GM20431 (cell line): ENCODE results near the gene NTNG2.

Experiments
- in situ Hi-C: fragments of 300-500 bp; cut with MseI, MboI; formaldehyde crosslinking; loops from one replicate; pipeline ENCODE4 v1.15.0; 2020; ENCODE audit warnings: low sequenced_read_pairs; ENCODE audit not compliant: unreplicated experiment

The NTNG2 gene

DNA sequence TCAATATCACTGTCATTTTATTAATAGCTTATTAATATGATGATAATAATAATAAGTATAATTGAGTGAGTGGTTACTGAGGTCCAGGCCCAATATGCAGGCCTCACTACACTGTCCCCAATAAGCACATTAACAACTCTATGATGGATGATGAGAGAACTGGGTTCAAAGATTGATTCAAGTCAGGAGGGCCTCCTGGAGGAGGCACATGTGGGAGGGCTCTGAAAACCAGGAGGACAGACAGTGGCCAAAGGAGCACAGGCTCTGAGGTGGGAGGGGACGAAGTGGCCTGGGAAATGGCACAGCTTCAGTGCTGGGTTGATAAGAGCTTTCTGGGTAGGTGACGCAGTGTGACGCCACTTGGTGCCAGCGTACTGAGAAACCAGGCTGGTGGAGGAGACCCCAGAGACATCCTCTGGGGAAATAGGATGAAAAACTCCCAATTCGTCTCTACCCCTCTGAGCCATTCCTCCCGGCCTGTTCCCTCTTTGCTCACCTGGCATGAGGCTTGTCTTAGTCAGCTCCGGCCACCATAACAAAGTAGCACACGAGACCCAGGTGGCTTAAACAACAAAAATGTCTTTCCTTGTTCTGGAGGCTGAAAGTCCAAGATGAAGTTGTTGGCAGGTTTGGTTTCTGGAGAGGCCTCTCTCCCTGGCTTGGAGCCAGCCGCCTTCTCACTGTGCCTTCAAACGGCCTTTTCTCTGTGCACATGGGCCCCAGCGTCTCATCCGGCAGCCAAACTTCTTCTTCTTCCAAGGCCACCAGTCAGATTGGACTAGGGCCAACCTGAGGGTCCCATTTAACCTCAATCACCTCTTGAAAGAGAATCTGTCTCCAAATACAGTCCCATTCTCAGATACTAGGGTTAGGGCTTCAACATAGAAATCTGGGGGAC is 31.6 kb downstream of the NTNG2 start:
- in situ Hi-C loops = no loop called here

DNA sequence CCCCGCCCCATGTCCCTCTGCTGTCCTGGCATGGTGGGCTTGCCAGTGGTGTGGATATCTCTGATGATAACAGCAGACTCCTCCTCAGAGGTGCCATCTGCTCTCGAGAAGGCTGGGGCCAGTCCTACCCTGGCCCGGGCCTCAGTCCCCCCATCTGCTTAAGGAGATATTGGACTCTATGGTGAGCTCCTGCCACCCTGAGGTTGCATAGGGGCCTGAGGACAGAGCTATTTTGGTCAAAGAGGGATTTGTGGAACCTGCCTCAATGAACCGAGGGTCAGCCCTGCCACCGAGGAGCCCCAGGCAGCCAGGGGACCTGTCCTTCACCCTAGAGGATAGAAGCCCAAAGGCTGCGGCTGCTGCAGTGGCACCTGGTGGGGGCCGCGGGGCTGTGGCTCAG is 32.6 kb downstream of the NTNG2 start:
- in situ Hi-C loops = no loop called here

DNA sequence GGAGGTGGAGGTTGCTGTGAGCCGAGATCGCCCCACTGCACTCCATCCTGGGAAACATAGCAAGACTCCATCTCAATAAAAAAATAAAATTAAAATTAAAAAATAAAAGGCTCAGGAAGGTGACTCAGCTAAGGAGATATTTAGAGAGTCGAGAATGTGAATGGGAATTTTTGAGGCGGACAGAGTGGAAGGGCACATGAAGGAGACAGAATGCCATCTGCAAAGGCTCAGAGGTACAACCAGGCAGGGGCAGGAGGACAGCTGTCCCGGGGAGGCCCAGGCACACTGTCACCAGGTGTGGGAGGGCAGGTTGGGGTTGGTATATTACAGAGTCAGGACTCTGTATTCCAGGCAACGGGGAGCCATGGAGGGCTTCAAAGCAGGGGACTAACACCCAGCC is 35.5 kb downstream of the NTNG2 start:
- in situ Hi-C loops = no loop called here

DNA sequence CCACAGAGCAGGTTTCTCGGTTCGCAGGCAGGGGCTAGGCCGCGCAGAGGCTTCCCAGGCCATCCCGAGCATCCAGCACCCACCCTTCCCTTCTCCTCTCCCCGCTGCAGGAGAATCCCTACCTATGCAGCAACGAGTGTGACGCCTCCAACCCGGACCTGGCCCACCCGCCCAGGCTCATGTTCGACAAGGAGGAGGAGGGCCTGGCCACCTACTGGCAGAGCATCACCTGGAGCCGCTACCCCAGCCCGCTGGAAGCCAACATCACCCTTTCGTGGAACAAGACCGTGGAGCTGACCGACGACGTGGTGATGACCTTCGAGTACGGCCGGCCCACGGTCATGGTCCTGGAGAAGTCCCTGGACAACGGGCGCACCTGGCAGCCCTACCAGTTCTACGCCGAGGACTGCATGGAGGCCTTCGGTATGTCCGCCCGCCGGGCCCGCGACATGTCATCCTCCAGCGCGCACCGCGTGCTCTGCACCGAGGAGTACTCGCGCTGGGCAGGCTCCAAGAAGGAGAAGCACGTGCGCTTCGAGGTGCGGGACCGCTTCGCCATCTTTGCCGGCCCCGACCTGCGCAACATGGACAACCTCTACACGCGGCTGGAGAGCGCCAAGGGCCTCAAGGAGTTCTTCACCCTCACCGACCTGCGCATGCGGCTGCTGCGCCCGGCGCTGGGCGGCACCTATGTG is 36.1 kb downstream of the NTNG2 start:
- in situ Hi-C loops = no loop called here

DNA sequence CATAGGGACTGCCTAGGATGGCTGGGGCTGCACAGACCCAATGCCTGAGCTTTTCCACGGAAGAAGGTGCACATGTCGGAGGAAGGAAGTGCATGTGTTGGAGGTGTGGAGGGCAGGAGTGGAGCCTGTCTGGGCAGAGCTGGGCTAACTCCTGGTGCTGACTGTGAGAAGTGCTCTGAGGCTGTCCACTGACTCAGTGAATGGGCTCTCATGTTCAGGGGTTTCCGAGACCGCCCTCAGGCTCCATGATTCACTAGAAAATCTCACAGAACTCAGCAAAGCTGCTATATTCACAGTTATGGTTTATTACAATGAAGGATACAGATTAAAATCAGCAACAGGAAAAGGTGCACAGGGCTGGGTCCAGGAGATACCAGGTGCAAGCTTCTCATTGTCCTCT is 37.2 kb downstream of the NTNG2 start:
- in situ Hi-C loops = no loop called here

DNA sequence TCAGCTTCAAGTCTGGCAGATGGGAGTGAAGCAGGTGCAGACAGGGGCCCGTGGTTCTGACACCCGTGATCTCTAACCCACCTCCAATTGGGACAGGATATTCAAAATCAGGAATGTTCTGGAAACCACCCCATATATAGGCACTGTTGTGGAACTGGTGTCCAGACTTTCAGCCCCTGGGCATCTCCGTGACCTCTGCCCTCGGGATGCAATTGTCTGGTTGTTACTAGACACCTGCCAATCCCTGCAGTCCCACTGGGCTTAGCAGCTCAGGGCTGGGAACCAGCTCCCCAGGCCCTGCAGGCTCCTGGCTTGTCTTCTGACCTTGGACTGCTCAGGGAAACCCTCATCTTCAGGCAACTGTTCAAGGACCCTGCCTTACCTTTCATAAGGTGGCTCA is 38.8 kb downstream of the NTNG2 start:
- in situ Hi-C loops = no loop called here

DNA sequence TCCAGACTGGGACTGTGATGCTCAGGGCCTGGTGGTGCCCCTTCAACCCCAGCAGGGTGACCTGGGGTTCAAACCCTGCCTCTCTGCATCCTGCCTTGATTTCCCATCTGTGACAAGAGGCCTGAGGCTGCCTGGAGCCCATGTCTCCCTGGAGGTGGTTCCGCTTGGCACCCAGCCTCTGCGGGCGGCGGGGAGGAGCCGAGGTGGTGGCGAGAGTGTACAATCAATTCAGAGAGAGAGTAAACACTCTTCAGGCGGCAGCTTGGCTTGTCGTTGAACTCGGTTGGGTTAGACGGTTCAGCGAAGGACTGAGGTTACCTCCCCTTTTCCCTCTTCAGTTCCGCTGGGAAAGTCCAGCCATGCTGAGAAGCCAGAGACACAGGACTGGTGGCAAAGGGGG is 39.3 kb downstream of the NTNG2 start:
- in situ Hi-C loops = no loop called here

DNA sequence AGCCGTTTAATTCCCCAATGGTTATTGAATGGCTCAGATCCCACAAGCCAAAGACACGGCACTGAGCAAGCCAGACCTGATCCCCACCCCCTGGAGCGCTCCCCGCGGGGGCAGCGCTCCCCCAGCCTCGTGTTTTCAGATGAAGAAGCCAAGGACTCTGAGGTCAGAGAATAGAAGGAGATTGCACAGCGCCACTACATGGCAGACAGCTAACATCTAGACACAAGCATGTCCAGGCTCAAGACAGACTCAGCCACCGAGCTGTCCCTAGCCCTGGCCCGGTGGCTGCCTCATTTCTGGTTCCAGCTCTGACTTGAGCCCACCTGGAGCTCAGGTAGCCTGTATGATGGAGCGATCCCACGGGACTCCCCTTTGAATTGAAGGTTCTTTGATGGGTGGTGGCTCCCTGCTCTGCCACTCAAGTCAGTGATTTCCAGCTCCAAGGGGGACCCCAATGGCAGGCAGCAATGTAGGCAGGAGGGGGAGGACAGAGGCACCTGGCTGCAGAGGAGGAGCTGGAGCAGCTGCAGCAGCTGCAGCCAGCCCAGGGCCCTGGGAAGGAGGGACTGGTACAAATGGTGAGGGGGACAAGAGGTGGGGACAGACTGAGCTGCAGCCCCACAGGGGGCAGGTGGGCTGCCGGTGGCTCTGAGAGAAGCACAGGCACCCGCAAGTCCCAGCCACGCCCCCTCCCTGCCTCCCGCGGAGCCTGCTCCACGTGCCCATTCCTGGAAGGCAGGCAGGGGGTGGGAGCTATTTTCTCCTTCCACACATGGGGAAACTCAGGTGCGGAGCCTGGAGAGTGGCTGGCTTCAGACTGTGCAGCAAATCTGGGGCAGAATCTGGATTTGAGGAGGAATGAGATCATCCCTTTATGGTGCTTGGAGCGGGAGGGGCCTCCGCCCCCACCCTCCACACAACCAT is 40.2 kb downstream of the NTNG2 start:
- in situ Hi-C loops = no loop called here

DNA sequence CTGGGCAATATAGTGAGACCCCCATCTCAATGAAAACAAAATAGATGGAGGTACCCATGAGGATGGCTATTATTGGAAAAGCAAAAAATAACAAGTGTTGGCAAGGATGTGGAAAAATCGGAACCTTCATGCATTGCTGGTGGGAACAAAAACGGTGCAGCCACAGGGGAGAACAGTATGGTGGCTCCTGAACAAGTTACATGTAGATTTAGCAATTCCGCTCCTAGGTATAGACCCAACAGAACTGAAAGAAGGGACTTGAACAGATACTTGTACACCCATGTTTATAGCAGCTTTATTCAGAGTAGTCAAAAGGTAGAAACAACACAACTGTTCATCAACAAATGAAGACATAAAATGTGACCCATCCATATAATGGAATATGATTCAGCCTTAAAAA is 43.0 kb downstream of the NTNG2 start:
- in situ Hi-C loops = no loop called here

DNA sequence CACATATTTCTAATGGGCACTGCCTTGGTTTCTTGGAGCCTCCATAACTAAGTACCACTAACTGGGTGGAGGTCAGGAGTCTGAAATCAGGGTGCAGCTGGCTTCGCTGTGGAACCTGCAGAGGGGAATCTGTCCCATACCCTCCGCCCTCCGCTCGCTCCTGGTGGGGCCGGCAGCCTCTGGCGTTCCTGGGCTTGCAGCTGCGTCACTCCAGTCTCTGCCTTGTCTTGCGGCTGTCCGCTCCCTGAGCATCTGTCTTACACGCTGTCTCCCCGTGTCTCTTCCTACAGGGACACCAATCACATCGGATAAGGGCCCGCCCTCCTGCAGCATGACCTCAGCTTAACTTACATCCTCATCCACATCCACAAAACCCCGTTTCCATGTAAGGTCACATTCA is 45.4 kb downstream of the NTNG2 start:
- in situ Hi-C loops = no loop called here

DNA sequence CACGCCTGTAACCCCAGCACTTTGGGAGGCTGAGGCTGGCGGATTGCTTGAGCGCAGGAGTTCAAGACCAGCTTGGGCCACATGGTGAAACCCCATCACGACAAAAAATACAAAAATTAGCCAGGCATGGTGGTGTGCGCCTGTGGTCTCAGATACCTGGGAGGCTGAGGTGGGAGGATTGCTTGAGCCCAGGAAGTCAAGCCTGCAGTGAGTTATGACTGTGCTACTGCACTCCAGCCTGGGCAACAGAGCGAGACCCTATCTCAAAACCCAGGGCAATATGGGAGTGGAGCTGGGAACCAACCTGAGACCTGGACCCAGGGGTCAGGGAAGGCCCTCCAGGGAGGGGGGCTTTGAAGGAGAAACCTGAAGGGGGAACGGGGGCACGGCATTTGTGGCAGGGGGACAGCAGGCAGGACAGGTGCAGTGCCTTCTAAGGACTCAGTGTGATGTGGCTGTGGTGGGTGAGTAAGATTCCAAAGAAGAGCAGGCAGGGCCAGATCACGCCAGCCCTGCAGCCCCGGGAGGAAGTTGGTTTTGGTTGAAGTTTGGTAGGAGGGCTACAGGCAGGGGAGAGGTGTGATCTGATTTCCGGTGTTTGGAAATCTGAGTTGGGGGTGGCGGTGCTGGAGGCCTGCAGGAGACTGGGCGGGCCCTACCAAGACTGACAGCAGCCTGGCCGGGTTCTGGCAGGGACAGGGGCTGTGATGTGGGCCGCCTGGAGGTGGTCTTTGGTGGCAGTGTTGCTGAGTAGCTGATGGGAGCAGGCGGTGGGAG is 46.2 kb downstream of the NTNG2 start:
- in situ Hi-C loops = no loop called here

DNA sequence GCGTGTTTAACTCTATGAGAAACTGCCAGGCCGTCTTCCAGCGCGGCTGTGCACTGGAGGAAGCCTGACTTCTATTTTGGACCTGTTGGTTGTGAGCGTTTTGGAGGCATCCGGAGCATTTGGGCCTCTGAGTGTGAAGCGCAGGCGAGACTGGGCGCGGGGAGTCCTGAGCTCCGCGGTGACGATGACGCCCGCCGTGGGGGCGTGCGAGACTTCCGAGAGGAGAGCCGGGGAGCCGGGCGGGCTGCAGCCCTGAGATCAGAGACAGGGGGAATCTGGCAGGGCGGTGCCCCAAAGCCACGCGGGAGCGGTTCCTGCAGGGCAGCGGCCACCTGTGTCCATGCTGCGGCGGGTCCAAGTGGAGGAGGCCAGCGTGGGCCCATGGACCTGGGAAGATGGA is 47.4 kb downstream of the NTNG2 start:
- in situ Hi-C loops = no loop called here

DNA sequence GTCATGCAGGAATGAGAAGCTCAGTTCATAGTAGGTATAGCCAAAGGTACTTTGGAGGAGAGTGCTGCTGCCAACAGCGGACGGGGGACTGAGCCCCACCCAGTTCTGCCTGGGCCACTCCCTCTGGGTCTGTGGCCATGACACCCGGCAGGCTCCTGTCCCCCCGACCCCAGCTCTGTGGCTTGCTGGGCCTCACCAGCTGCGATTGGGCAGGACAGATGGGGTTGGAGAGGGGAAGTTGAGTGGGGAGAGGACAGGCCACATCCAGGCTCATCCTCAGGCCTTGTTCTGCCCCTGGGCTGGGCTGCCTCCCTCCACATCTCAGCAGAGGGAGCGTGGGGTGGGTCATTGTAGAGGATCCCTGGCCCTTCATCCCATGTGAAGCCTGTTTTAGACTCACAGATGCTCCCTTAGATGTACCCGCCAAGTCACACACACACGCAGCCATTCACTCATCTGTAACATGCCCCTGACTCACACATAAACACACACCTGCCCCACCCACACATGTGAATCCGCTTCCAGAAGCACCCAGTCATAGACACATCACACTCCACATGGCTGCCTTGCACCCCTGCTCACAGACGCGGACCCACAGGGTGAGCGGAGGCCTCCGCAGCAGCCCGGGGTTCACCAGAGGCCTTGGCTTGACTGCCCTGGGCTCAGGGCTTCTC is 48.8 kb downstream of the NTNG2 start:
- in situ Hi-C loops = no loop called here

DNA sequence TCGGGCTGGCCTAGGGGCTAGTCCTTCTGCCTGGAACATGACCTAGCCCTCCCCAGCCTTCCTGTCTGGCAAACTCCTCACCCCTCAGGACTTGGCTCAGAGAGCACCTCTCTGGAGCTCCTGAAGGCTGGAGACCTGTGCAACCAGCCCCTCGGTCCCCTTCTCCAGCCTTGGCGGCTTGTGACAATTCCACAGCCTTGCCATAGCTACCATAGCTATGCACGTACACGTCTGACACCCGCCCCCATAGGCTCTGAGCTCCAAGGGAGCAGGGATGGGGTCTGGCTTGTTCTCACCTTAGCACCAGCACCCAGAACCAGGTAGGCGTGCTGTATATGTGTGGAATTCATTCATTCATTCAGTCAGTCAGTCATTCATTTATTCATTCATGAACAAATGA is 49.7 kb downstream of the NTNG2 start:
- in situ Hi-C loops = no loop called here

DNA sequence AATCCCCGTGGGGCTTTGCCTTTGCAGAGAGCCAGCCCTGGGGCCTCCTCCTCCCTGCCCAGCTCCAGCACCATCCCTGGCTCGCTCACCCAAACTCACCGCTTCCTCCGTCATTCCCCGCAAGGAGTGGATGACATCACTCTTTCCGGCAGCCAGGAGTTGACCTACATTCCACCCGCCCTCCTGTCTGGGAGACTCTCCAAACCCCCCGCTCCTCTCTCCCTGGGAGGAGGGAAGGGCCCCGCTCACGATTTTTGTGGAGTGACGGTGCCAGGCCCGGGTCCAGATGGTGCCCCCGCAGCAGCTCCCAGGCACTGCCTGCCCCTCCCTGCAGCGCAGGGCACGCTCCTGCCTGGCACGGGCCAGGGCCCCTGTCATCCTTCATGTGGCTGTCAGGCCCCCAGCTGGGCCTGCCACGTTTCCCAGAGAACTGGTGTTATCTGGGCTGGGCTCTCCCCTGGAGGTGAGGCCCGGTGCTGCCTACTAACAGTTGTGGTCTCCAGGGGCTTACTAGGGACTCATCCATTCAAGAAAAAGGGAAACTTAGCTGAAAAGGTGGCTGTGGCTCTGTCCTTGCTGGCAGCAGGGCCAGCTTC is 52.3 kb downstream of the NTNG2 start:
- in situ Hi-C loops = no loop called here

DNA sequence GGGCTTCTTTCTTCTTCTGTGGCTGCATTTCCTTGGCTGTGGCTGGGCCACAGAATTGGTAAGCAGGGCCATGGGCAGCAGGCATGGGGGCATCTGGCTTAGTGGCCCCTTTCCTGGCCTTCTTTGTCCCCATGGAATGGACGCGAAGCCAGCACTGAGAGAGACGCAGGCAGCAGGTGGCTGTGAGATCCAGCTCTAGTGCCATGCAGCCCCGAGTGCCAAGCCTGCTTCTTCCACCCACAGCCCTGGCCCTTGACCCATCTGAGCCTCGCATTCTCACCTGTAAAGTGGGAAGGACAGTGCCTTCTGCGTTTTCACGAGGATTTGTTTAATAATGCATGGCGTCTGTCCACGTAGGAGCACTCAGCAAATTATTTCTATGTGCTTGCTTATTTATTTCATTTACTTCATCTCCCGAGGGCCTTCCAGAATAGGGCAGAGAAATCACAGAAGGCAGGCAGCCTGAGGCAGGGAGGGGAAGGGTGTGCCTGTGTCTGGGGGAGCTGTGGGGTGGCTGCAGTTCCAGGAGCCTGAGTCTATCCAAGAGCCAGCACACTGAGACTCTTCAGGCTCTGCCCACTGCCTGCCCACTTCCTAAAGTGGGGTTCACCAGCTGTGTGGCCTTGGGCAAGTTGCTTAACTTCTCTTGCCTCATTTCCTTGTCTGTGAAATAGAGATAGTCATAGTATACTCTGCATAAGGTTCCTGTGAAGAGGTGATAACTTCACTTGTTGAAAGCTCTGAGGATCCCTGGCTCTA is 55.2 kb downstream of the NTNG2 start:
- in situ Hi-C loops = no loop called here

DNA sequence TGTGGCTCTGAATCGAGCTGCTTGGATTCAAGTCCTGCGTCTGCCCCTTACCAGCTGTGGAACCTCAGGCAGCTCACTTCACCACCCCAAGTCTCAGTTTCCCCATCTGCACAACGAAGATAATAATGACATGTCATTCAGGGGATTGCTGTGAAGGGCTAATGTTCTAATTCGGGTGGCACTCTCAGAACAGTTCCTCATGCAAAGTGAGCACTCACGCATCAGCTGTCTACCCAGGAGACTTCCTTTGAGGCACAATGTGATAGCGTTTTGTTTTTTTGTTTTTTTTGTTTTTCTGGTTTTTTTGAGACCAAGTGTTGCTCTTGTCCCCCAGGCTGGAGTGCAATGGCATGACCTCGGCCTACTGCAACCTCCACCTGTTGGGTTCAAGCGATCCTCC is 56.4 kb downstream of the NTNG2 start:
- in situ Hi-C loops = no loop called here

DNA sequence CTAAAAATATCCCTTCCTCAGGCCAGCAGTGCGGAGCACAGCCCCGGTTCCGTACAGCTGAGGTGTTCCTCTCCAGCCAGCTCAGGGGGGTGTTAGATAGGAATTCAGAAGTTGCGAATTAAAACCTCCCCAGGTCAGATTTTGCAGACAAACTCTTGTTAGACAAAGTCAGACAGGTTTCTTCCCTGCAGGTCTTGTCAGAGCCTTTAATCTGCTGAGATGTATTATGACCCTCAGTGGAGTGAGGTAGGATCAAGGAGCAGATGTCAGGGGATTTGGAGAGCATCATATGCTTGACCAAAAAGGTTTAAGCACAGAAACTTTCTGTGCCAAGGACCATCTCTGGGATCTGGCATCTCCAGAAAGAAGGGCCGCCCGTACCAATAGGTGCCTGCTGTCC is 60.1 kb downstream of the NTNG2 start:
- in situ Hi-C loops = no loop called here
